HG03575 (cell line): ENCODE measurements around the gene GATA3.
A peak's percentile ranks its signal among the peaks of the same experiment; 100 is the strongest.

Experiments used
- ATAC-seq: cut with Tn5 transposase; IDR thresholded peaks from one replicate; pipeline ENCODE4 v1.9.1; 2021; ENCODE audit not compliant: unreplicated experiment, insufficient number of reproducible peaks, low FRiP score; ENCODE audit errors: extremely low read depth

GATA3 gene

GRCh38 chr10:8049865-8050555 is 4.5 kb upstream of the GATA3 start:
- no peak for ATAC-seq

- ATAC-seq, result no peak
These were observed 3.9 kb upstream of the GATA3 start for GRCh38 chr10:8050556-8051108.

GRCh38 chr10:8051109-8051821 is 3.2 kb upstream of the GATA3 start:
- no peak for ATAC-seq

GRCh38 chr10:8051851-8052257 is 2.6 kb upstream of the GATA3 start:
- ATAC-seq, result no peak

GRCh38 chr10:8052341-8052955 is 2.0 kb upstream of the GATA3 start:
- no peak for ATAC-seq

GRCh38 chr10:8052956-8053445 is 1.5 kb upstream of the GATA3 start:
- no peak for ATAC-seq

- peak; percentile 40 for ATAC-seq
These were observed 843 bp upstream of the GATA3 start for GRCh38 chr10:8053446-8054243.

GRCh38 chr10:8054244-8054493 is 319 bp upstream of the GATA3 start:
- ATAC-seq, result no peak

GRCh38 chr10:8055420-8056349 is 1.2 kb downstream of the GATA3 start:
- no peak for ATAC-seq

- no peak for ATAC-seq
These were observed 1.9 kb downstream of the GATA3 start for GRCh38 chr10:8056378-8056777.

- ATAC-seq, result peak; percentile 23
These were observed 2.4 kb downstream of the GATA3 start for GRCh38 chr10:8056871-8057331.

- ATAC-seq, result no peak
These were observed 3.3 kb downstream of the GATA3 start for GRCh38 chr10:8057636-8058273.

- no peak for ATAC-seq
These were observed 4.0 kb downstream of the GATA3 start for GRCh38 chr10:8058274-8059111.

- ATAC-seq, result no peak
These were observed 4.9 kb downstream of the GATA3 start for GRCh38 chr10:8059191-8059936.

GRCh38 chr10:8060010-8060703 is 5.7 kb downstream of the GATA3 start:
- ATAC-seq, result no peak

- no peak for ATAC-seq
These were observed 6.2 kb downstream of the GATA3 start for GRCh38 chr10:8060704-8061121.
